HCT116 (cell line): ENCODE data around the gene SRPK2. TPM values are rescaled to one million over a fixed set of nuclear protein-coding genes. Genes with fewer than 3 reads are reported as not detected.
A peak's percentile ranks its signal among the peaks of the same experiment; 100 is the strongest.

ENCODE experiments used
- ATAC-seq: fragments of 200-7000 bp; cut with Tn5 transposase; 2 replicates; pipeline ENCODE4 v1.9.1; 2020; ENCODE audit warnings: mild to moderate bottlenecking, moderate library complexity
- BruUV-seq: library from RNA; stranded (reverse); fragments of 400-500 nt; replicated peaks from 2 replicates; lab custom pipeline; 2021; lab: Mats Ljungman, UMichigan
- CTCF ChIA-PET: fragments of 300-600 bp; sonication (Branson Sonifier 250); formaldehyde crosslinking; loops from one replicate; lab custom pipeline; 2021; ENCODE audit warnings: antibody characterized with exemption; lab: Charles Lee
- POLR2A ChIA-PET: fragments of 300-600, 350-600 bp; sonication (Branson Sonifier 250); formaldehyde crosslinking; loops from one replicate; lab custom pipeline; 2021; ENCODE audit warnings: antibody characterized with exemption; lab: Charles Lee
- RAD21 ChIA-PET, 2 experiments: fragments of 300-600 bp; sonication (Branson Sonifier 250); formaldehyde crosslinking; loops; one replicate each; lab custom pipeline; 2023; ENCODE audit warnings: low total read pairs in 2 of 2; ENCODE audit not compliant: uncharacterized antibody in 2 of 2, unreplicated experiment in 2 of 2, low non-redundant PET in 1 of 2; lab: Charles Lee
- DNase-seq: peaks from one replicate; pipeline ENCODE4 v3.0.0-alpha.2; 2010; ENCODE audit warnings: low read depth, low spot score
- H2AFZ ChIP-seq: fragments of 200-600 bp; shearing (Covaris generic), sonication (generic); 2 replicates; pipeline ENCODE4 v1.6.1; 2017; ENCODE audit warnings: low read depth, mixed run types, mixed read lengths, antibody characterized with exemption, low read length; ENCODE audit not compliant: poor library complexity, severe bottlenecking
- H3K27ac ChIP-seq: 2 replicates; pipeline ENCODE4 v1.5.1; 2012; ENCODE audit warnings: low read depth, low read length
- H3K27me3 ChIP-seq: fragments of 200-600 bp; sonication (generic); 2 replicates; pipeline ENCODE4 v1.6.1; 2016; ENCODE audit warnings: mixed run types, low read length, mixed read lengths; ENCODE audit not compliant: insufficient read depth
- H3K36me3 ChIP-seq, 2 experiments: fragments of 200-500 bp in 1 of 2; fragments of 200-600 bp in 1 of 2; sonication (Bioruptor generic) in 1 of 2; sonication (generic) in 1 of 2; 2 replicates each; pipeline versions ENCODE4 v1.5.1 to v1.6.1; 2014 to 2016; ENCODE audit warnings: low read length in 2 of 2, inconsistent platforms in 1 of 2, mixed read lengths in 1 of 2, mixed run types in 1 of 2; ENCODE audit not compliant: insufficient read depth in 2 of 2, control insufficient read depth in 1 of 2
- H3K4me1 ChIP-seq, 2 experiments: fragments of 200-600 bp in 1 of 2; sonication (generic) in 1 of 2; 2 replicates each; pipeline versions ENCODE4 v1.5.1 to v1.6.1; 2012 to 2017; ENCODE audit warnings: low read length in 2 of 2, inconsistent platforms in 1 of 2, mild to moderate bottlenecking in 1 of 2, mixed read lengths in 1 of 2, mixed run types in 1 of 2, moderate library complexity in 1 of 2; ENCODE audit not compliant: insufficient read depth in 2 of 2, control insufficient read depth in 1 of 2
- H3K4me2 ChIP-seq: fragments of 200-600 bp; sonication (generic); 2 replicates; pipeline ENCODE4 v1.6.1; 2017; ENCODE audit warnings: mixed run types, low read length, mixed read lengths
- H3K4me3 ChIP-seq, 2 experiments: fragments of 200-600 bp in 1 of 2; sonication (generic) in 1 of 2; replicated peaks in 1 of 2; 2 replicates each; pipeline ENCODE4 v1.5.1; 2011 to 2016; ENCODE audit warnings: low read length in 2 of 2, control low read depth in 1 of 2, low read depth in 1 of 2, mild to moderate bottlenecking in 1 of 2, mixed read lengths in 1 of 2, mixed run types in 1 of 2
- H3K79me2 ChIP-seq: fragments of 200-600 bp; sonication (generic); 2 replicates; pipeline ENCODE4 v1.6.1; 2017; ENCODE audit warnings: mild to moderate bottlenecking, mixed run types, low read length, moderate library complexity, mixed read lengths; ENCODE audit not compliant: insufficient read depth
- H3K9ac ChIP-seq: fragments of 200-600 bp; sonication (generic); 2 replicates; pipeline ENCODE4 v1.6.1; 2016; ENCODE audit warnings: low read length, mixed read lengths
- H3K9me2 ChIP-seq: fragments of 200-600 bp; sonication (generic), shearing (Covaris generic); 2 replicates; pipeline ENCODE4 v1.6.1; 2017; ENCODE audit warnings: mixed run types, mild to moderate bottlenecking, moderate library complexity; ENCODE audit not compliant: insufficient read depth
- H3K9me3 ChIP-seq, 2 experiments: fragments of 200-500 bp in 1 of 2; fragments of 200-600 bp in 1 of 2; sonication (Bioruptor generic) in 1 of 2; sonication (generic) in 1 of 2; 2 replicates each; pipeline ENCODE4 v1.6.1; 2014 to 2017; ENCODE audit warnings: low read length in 2 of 2, mixed read lengths in 2 of 2, inconsistent platforms in 1 of 2, low read depth in 1 of 2, mild to moderate bottlenecking in 1 of 2, mixed run types in 1 of 2, moderate library complexity in 1 of 2; ENCODE audit not compliant: control insufficient read depth in 1 of 2, insufficient read depth in 1 of 2
- H4K20me1 ChIP-seq: fragments of 200-600 bp; sonication (generic), shearing (Covaris generic); 2 replicates; pipeline ENCODE4 v1.6.1; 2017; ENCODE audit warnings: mixed run types, mild to moderate bottlenecking, moderate library complexity; ENCODE audit not compliant: insufficient read depth
- CBX3 ChIP-seq: IDR thresholded peaks from 2 replicates; pipeline ENCODE4 v1.6.1; 2012; ENCODE audit warnings: low read depth
- CEBPB ChIP-seq: IDR thresholded peaks from 2 replicates; pipeline ENCODE4 v1.6.1; 2012; ENCODE audit warnings: low read depth
- EGR1 ChIP-seq: IDR thresholded peaks from 2 replicates; pipeline ENCODE4 v1.6.1; 2012; ENCODE audit warnings: low read depth
- EZH2 ChIP-seq: fragments of 200-600 bp; sonication (generic); IDR thresholded peaks from 2 replicates; pipeline ENCODE4 v1.6.1; 2017; ENCODE audit warnings: antibody characterized with exemption, mixed run types
- EZH2phosphoT487 ChIP-seq: fragments of 200-600 bp; IDR thresholded peaks from 2 replicates; pipeline ENCODE4 v1.6.1; 2018; ENCODE audit warnings: antibody characterized with exemption, borderline replicate concordance
- FOSL1 ChIP-seq: IDR thresholded peaks from 2 replicates; pipeline ENCODE4 v1.6.1; 2012; ENCODE audit warnings: low read depth
- JUND ChIP-seq: IDR thresholded peaks from 2 replicates; pipeline ENCODE4 v1.6.1; 2012
- MAX ChIP-seq: IDR thresholded peaks from 2 replicates; pipeline ENCODE4 v1.6.1; 2012
- POLR2A ChIP-seq: IDR thresholded peaks from 2 replicates; pipeline ENCODE4 v1.7.0; 2011; ENCODE audit warnings: borderline replicate concordance; ENCODE audit not compliant: insufficient read depth, insufficient read length; ENCODE audit errors: extremely low read depth
- RAD21 ChIP-seq: IDR thresholded peaks from 2 replicates; pipeline ENCODE4 v1.6.1; 2012; ENCODE audit warnings: low read depth, mild to moderate bottlenecking
- SIN3A ChIP-seq: IDR thresholded peaks from 2 replicates; pipeline ENCODE4 v1.6.1; 2012; ENCODE audit warnings: low read depth
- SP1 ChIP-seq: IDR thresholded peaks from 2 replicates; pipeline ENCODE4 v1.6.1; 2012; ENCODE audit warnings: low read depth
- SRF ChIP-seq: IDR thresholded peaks from 2 replicates; pipeline ENCODE4 v1.6.1; 2012; ENCODE audit warnings: low read depth
- TCF7L2 ChIP-seq: IDR thresholded peaks from 2 replicates; pipeline ENCODE4 v1.7.0; 2011; ENCODE audit warnings: borderline replicate concordance, inconsistent platforms; ENCODE audit not compliant: insufficient read depth, insufficient read length; ENCODE audit errors: extremely low read depth
- YY1 ChIP-seq: IDR thresholded peaks from 2 replicates; pipeline ENCODE4 v1.6.1; 2011; ENCODE audit warnings: low read length, low read depth, moderate library complexity, mild to moderate bottlenecking; ENCODE audit not compliant: insufficient replicate concordance; ENCODE audit errors: extremely low read depth
- ZBTB33 ChIP-seq: IDR thresholded peaks from 2 replicates; pipeline ENCODE4 v1.6.1; 2011; ENCODE audit warnings: mild to moderate bottlenecking, low read length, moderate library complexity; ENCODE audit not compliant: insufficient replicate concordance; ENCODE audit errors: extremely low read depth
- ZFX ChIP-seq: fragments of 450-650 bp; IDR thresholded peaks from 2 replicates; pipeline ENCODE4 v1.6.1; 2017
- ZNF274 ChIP-seq: fragments of 200-500 bp; sonication (Bioruptor generic); IDR thresholded peaks from 2 replicates; pipeline ENCODE4 v1.6.1; 2014; ENCODE audit warnings: mild to moderate bottlenecking, low read depth, low read length, inconsistent platforms
- intact Hi-C: fragments of 100-400 bp; cut with micrococcal nuclease; formaldehyde crosslinking; loops from 2 replicates; pipeline ENCODE4 v1.10.0; 2022
- total RNA-seq: library from RNA; stranded (reverse); gene quantifications from one replicate; pipeline ENCODE4 v1.2.1, GENCODE V29; 2021; ENCODE audit not compliant: unreplicated experiment

The SRPK2 gene
- total RNA-seq, 1 experiment from 2014 or later = 37.4 TPM

GRCh38 chr7:105429746-105430612 is 41.3 kb upstream of the SRPK2 start (continued):
- no peak for TF ChIP-seq ZBTB33
- TF ChIP-seq JUND = no peak
- no peak for TF ChIP-seq SP1
- TF ChIP-seq SIN3A = no peak
- no peak for TF ChIP-seq MAX
- TF ChIP-seq FOSL1 = no peak
- no peak for TF ChIP-seq EZH2phosphoT487
- TF ChIP-seq CEBPB = no peak
- TF ChIP-seq SRF = no peak
- TF ChIP-seq CBX3 = 0 out of 2 replicates have a peak, but pooled peaks have one; percentile 21
- no peak for TF ChIP-seq POLR2A
- no peak for TF ChIP-seq ZFX

- no peak for ATAC-seq
- no peak for DNase-seq
- Histone ChIP-seq H3K4me2 (no peak overlapping the region), H3K9me2 (no peaks in the 10 kb centered on the region), H3K36me3 (no peaks in the 10 kb centered on the region), H3K9me3 (no peaks in the 10 kb centered on the region), H2AFZ (no peak overlapping the region), H4K20me1 (no peaks in the 10 kb centered on the region), H3K9ac (no peak overlapping the region), H3K27ac (no peak overlapping the region), H3K27me3 (no peaks in the 10 kb centered on the region), H3K79me2 (no peaks in the 10 kb centered on the region)
- POLR2A ChIA-PET = no interaction called here
- intact Hi-C loops = loop anchor here (5.0 kb wide), 1 partner anchor 444 kb away; no protein-coding TSS in a partner anchor
- CTCF ChIA-PET = no interaction called here
- TF ChIP-seq SIN3A (no peak), TCF7L2 (no peak), JUND (no peak), ZBTB33 (no peak), ZNF274 (no peak), SRF (no peak), EZH2 (no peak), YY1 (no peak), RAD21 (no peak), CBX3 (no peak), MAX (no peak), ZFX (no peak), EGR1 (no peak)
- TF ChIP-seq, all 23 proteins: peak for 0
- no TSS peak for BruUV-seq
- Histone ChIP-seq H3K4me3 (no peak overlapping the region), H3K4me1 (no peaks in the 10 kb centered on the region)
- RAD21 ChIA-PET = no interaction called here
Observed at GRCh38 chr7:105426606-105427146, 38.0 kb upstream of the SRPK2 start.
